NOMO-1 treated with DMSO at 0.1 percent for 48 hours (cell line): ENCODE results near the gene CAPN8.

Source experiments
- DNase-seq: peaks from one replicate; lab custom pipeline; 2025; ENCODE audit not compliant: unreplicated experiment; lab: John Stamatoyannopoulos, UW

Gene CAPN8

DNA sequence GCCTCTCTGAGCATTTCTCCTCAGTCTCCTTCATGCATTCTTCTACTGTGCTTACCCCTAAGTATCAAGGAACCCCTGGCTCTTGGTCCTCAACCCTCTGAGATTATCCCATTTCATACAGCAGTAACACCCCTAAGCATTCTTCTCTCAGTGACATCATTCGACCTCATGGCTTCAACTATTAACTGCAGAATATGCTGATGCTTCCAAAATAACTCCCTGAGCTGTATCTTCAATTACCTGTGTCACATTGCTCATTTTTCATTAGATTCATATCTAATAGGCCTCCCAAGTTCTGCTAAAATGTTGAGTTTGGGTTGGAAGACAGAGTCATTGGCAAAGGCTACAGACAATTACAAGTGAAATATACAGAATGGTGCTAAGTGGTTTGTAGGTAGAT, 7.5 kb downstream of the CAPN8 start:
- no peak for DNase-seq

- no peak for DNase-seq
Measured at GRCh38 chr1:223654083-223654482, 11.4 kb downstream of the CAPN8 start.

DNA sequence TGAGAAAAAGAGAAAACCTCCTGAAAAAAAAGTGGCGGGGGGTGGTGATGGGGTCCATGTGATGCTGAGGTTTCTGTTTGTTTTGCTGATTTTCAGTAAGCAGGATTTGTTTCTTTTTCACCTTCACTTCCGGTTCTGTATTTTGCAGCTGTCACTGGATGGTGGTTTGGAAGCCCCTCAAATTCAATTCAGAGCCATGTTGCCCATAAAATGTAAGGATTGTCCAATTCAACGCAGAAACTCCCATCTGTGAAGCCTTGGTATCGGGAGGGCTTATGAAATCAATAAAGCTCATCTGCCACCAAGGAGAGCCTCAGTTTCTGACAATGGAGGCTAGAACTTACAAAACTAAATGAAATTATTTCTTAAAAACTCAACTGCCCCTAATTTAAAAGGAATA, 12.1 kb downstream of the CAPN8 start:
- no peak for DNase-seq

- DNase-seq, result no peak
Measured at GRCh38 chr1:223653015-223653414, 12.5 kb downstream of the CAPN8 start.

DNA sequence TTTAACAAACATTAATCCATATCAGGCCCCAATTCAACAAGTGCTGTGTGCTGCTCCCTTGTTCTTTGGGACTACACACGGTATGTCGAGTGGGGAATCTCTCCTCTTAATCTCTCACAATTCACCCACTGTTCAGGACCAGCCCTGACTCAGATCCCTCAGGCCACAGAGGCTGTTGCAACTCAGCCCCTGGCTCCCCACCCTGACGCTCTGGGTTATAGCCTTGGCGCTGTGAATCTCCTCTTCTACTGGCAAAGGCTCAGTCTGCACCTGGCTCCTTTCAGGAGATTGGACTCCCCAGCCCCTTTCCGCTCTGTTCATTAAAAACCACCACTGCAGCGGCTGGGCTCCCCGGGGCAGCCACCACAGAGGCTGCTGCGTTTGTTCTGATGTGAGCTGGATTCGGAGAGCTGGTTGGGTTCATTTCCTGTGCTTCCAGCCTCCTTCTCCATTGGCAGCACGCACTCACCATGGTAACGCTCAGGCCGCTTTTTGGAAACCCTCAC, 13.0 kb downstream of the CAPN8 start:
- DNase-seq, result no peak

GRCh38 chr1:223651291-223651991, 14.1 kb downstream of the CAPN8 start:
- DNase-seq, result no peak

DNA sequence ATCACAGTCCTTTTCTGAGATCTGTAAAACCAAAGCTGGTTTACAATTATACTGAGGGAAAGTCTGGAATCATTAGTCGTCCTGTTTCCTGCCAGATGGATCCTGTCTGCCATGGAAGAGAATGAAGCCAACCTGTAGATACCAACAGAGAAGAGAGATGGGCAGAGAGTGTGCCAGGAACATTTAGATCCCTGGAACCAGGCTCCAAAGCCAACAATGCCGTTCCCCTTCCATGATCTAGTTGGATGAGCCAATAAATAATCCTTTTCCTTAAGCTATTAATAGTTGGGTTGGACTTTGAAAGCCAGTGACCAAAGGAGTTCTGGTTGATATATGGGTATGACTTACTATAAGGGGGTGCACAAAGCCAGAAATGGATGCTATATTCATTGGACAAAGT, 15.0 kb downstream of the CAPN8 start:
- no peak for DNase-seq

DNA sequence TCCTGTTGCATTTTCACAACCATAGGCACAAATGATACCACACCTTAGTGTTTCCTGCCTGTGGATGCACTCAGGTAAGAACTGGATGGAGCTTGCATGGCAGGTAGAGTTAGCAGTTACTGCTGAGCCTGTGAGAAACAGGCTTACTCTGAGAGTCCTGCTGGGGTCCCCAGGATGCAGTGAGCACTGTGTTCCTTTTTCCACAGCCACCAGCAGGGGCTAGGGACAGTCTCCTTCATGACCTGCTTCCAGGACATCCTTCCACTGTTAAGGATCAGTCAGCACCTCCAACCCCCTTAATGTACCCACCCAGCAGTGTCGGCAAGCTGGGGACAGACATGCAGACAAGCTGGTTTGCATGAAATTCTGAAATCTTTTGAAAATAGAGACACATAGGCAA, 16.3 kb downstream of the CAPN8 start:
- no peak for DNase-seq

DNA sequence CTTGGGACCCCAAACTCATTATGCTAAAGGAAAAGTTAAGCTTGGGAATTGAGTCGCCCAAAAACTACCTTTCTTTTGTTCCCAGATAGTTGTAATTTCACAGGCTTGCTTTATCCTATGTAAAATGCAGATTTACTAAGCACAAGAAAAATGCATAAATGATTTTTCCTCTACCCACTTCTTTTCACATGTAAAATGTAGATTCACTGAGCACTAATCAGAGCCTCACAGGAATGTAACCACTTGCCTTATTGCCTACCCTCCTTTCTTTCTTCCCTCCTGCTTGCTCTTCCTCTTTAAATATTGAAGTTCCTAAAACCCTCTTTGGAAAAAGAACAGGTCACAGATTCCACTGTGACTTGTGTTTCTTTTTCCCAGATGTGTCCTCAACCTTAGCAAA, 18.3 kb downstream of the CAPN8 start:
- no peak for DNase-seq

DNA sequence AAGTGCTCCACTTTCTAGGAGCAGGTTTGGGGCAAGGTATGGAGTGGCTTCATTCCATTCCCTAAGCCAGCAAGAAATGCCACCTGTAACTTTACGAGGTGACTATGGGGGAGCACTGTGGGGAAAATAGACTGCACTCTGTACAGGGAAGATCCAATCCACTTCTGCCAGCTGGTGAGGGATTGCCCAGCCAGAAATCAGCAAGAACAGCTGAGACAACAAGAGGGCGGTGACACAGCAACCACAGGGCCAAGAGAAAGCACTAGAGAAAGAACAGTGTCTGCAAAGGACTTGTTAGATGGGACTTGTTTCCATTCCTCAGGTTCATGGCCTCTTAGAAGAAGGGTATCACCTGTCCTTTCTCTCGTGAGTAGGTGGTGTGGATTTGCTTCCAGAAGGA, 19.6 kb downstream of the CAPN8 start:
- DNase-seq, result no peak

DNA sequence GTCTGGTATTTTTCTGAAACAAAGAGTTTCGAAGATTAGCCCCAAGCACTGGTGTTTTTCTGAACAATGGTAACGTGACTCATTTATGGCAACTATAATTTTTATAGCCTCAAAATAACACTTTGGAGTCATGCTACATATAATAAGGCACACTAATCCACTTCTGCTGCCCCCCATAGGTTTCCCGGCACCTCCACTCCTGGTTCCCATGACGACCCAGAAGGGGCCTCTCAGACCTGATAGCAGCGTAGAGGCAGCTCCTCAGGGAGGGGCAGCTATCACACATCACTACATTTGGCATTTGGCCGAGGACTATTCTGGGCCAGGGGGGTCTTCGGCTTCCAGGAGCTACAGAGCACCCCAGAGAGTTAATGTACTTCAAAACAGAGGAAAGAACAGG, 23.3 kb downstream of the CAPN8 start:
- no peak for DNase-seq

DNA sequence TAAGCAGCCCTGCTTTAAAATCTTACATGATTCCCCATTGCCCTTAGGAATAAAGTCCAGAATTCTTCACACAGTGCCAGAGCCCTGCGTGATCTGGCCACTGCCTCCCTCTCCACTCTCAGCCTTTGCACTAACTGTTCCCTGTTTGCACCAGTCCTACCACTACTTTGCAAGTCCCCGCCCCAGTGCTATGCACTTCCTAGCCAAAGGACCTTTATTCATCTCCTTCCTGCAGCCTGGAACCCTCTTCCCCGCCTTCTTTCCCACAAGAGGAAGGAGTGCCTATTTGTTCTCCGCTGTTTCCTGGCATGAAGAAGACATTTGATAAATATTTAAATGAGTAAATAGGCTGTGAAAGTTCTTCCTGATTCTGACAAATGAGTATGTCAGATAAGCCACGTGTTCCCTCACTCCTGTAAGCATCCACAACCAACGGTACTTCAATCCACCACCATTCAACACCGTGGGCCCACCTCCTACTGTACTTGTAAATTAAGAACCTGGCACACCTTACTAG, 23.9 kb downstream of the CAPN8 start:
- DNase-seq, result no peak

DNA sequence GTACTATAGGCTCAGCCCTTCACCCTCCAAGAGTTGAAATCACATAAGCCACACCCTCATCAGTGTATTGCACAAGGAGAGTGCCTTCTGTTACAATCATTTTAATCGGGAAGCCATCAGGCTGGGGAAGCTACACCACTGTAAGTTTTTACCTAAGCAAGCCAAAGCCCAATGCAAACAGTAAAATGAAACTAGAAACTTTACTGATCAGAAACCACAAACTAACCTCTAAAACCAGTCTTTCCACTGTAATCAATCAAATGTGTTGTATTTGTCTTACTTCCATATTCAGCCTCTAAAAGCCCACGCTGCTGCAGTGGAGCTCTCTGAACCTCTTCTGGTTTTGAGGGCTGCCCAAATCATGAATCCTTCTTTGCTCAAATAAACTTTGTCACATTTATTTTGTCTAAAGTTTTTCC, 26.2 kb downstream of the CAPN8 start:
- DNase-seq, result peak; percentile 81

GRCh38 chr1:223635236-223635635, 30.3 kb downstream of the CAPN8 start:
- DNase-seq, result no peak

DNA sequence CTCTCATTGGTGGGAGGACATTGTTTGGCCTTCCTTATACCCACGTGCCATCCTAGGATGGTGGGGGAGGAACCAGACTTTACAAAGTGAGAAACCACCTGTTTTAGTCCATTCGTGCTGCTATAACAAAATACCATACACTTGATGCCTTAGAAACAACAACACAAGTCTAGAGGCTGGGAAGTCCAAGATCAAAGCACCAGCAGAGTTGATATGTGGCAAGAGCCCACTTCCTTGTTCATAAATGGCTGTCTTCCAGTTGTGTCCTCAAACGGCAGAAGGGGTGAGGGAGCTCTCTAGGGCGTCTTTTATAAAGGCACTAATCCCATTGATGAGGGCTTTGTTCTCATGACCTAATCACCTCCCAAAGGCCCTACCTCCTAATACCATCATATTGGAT, 31.1 kb downstream of the CAPN8 start:
- no peak for DNase-seq

DNA sequence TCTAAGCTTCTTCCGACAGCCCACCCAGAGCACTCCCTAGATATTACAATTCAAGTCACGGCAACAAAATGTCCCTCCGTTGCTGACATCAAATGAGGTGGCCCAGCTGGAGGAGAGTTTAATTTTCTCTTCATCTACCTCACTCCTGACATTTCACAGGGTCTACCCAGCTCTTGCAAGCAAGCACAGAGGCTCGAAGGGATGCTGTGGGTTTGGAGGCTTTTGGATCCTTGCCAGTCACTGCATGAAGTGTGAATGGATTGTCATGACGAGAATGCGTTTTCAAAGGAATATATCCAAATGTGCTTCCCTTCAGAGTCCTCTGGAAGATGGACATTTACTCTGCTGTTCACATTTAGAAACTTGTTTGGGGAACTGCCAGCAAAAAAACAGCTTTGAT, 33.5 kb downstream of the CAPN8 start:
- no peak for DNase-seq

DNA sequence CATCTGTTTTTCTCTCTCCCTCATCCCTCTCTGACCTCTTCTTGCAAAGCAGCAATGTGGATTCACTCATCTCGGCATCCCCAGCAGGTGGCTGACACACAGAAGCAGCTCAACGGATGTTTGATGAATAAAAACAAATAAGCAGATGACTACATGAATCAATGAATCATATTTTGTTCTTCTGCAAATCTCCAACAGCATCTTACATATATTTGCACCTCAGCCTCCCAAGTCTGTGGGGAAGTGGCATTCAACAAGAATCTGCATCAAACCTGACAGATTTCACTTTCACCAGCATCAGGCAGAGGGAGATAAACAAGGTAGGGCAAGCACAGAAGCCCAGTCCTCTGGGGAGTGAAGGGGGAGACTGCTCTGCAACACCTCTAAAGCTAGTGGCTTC, 34.0 kb downstream of the CAPN8 start:
- no peak for DNase-seq

DNA sequence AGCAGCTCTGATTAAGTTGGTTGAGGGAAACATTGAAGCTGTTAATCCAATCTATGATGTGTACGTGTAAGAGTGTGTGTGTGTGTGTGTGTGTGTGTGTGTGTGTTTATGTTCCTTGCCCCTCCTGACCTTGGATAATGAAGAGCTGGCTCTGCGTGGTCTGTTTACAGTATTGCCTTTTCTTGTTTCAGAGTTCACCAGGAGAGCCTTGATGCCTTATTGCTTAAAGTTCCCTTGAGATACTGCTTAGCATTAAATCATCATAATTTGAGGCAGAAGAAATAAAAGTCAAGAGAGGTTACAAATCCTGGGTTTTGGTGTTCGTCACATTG, 36.4 kb downstream of the CAPN8 start:
- no peak for DNase-seq

DNA sequence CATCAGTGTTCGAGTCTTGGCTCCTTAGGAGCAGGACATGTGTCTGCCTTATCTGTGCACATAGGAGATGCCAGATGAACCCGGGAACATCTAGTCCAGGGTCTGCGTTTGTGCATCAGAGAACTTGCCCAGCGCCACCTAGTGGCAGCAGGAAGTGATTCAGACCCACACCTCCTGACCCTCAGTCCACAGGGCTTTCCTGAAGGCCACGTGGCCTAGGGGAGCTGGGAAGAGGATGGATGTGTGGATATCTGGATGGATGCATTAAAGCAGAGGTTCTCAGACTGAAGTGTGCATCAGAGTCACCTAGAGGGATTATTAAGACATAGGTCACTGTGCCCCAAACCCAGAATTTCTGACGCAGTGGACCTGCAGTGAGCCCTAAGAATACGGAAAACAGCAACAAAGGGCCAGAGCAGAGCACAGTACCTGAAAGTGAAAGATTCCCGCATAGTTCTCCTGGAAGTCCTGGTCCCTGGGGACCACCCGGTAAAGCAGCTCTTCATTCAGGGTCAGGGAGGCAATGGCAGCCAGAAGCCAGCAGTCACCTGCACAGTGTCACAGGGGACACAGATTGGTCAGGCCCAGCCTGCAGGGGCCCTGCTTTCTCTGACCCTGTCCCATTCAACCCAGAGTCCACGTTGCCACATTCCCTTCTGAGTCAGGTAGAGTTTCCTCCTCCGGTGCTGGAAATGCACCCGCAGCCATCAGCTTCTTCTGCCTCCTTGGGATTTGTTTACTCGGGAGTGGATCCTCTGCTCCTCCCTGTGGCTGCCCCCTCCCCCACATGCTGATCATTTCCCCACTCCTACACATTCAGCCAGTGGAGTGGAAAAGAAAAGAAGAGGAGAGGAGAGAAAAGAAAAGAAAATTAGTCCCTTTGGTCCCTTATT, 37.0 kb downstream of the CAPN8 start:
- DNase-seq, result peak; percentile 2

GRCh38 chr1:223622132-223622842, 43.2 kb downstream of the CAPN8 start:
- DNase-seq, result no peak

GRCh38 chr1:223621312-223621734, 44.2 kb downstream of the CAPN8 start:
- peak; percentile 87 for DNase-seq
